SU-DHL-6 (cell line): Measurements from ENCODE around the gene RAD51.

Experiments
- H2AFZ ChIP-seq: fragments of 200-600 bp; sonication (generic); 2 replicates; pipeline ENCODE4 v1.6.1; 2014; ENCODE audit warnings: low read depth, mild to moderate bottlenecking, moderate library complexity, mixed read lengths, antibody characterized with exemption, low read length; ENCODE audit not compliant: severe bottlenecking
- H3F3A ChIP-seq: fragments of 200-600 bp; shearing (Covaris generic); 2 replicates; pipeline ENCODE4 v1.6.0; 2016; ENCODE audit warnings: antibody characterized with exemption, mild to moderate bottlenecking; ENCODE audit not compliant: insufficient read depth
- H3K27ac ChIP-seq: fragments of 200-600 bp; sonication (generic); 2 replicates; pipeline ENCODE4 v1.5.1; 2016; ENCODE audit warnings: low read depth, mild to moderate bottlenecking, low read length, moderate library complexity, mixed read lengths
- H3K27me3 ChIP-seq: fragments of 200-600 bp; sonication (generic), shearing (Covaris generic); 2 replicates; pipeline ENCODE4 v1.6.0; 2014; ENCODE audit warnings: mild to moderate bottlenecking, low read length
- H3K36me3 ChIP-seq: fragments of 200-600 bp; sonication (generic); 2 replicates; pipeline ENCODE4 v1.6.1; 2014; ENCODE audit warnings: mild to moderate bottlenecking, low read length, mixed read lengths
- H3K4me2 ChIP-seq: fragments of 300-600, 200-600 bp; shearing (Covaris generic), sonication (generic); 2 replicates; pipeline ENCODE4 v1.6.0; 2014; ENCODE audit warnings: low read length, low read depth, mild to moderate bottlenecking; ENCODE audit not compliant: poor library complexity, severe bottlenecking
- H3K4me3 ChIP-seq: fragments of 200-600 bp; sonication (generic); 2 replicates; pipeline ENCODE4 v1.5.1; 2014; ENCODE audit warnings: antibody characterized with exemption, low read length, mild to moderate bottlenecking, mixed read lengths; ENCODE audit not compliant: insufficient read depth, poor library complexity, severe bottlenecking
- H3K79me2 ChIP-seq: fragments of 200-600 bp; sonication (generic); 2 replicates; pipeline ENCODE4 v1.6.1; 2014; ENCODE audit warnings: mild to moderate bottlenecking, low read length, moderate library complexity; ENCODE audit not compliant: insufficient read depth
- H3K9ac ChIP-seq: fragments of 200-600 bp; sonication (generic); 2 replicates; pipeline ENCODE4 v1.7.0; 2014; ENCODE audit warnings: mild to moderate bottlenecking, low read length
- H3K9me2 ChIP-seq: fragments of 200-600 bp; sonication (generic); replicated peaks from 2 replicates; pipeline ENCODE4 v1.6.1; 2014; ENCODE audit warnings: low read length; ENCODE audit not compliant: insufficient read depth
- H3K9me3 ChIP-seq: fragments of 200-600 bp; sonication (generic); 2 replicates; pipeline ENCODE4 v1.6.1; 2014; ENCODE audit warnings: low read length, mixed read lengths; ENCODE audit not compliant: insufficient read depth
- H4K20me1 ChIP-seq: fragments of 200-600 bp; sonication (generic); 2 replicates; pipeline ENCODE4 v1.6.1; 2014; ENCODE audit warnings: low read depth, mild to moderate bottlenecking, antibody characterized with exemption, low read length, moderate library complexity, mixed read lengths
- EZH2phosphoT487 ChIP-seq: fragments of 200-600 bp; sonication (generic), shearing (Covaris generic); conservative IDR thresholded peaks from 2 replicates; pipeline ENCODE4 v1.6.1; 2018; ENCODE audit warnings: mild to moderate bottlenecking, antibody characterized with exemption, low read length, moderate library complexity, mixed read lengths
- TF ChIP-seq, protein P1 (sequence below): fragments of 200-600 bp; sonication (generic); IDR thresholded peaks from one replicate; pipeline ENCODE4 v1.5.1; 2017; ENCODE audit warnings: antibody characterized with exemption, mild to moderate bottlenecking, low read length, moderate library complexity; ENCODE audit not compliant: insufficient read depth, poor library complexity, severe bottlenecking

The RAD51 gene

DNA sequence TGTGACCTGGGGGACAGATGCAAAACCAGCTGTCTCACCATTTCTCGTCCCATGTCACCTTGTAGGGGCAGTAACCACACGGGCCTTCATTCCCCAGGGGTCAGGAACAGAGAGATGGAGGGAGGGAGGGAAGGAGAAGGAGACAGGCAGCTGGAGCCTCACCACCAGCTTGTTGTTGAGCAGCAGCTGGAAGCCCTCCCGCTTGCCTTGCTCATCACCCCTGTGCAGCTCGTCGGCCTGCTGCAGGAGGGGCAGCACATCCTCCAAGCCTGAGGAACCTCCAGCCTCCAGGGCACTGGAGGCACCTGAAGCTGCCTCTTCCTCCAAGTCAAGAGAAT lies 49.8 kb downstream of the RAD51 start:
- no peak overlapping the region for H3K27ac ChIP-seq
- no peak overlapping the region for H3K4me2 ChIP-seq
- H3F3A ChIP-seq, result 0 out of 2 replicates have a peak, but pooled peaks cover 4% of the 10 kb centered on the region
- no peak for TF ChIP-seq EZH2phosphoT487
- no peaks in the 10 kb centered on the region for H3K27me3 ChIP-seq
- H3K79me2 ChIP-seq, result no peaks in the 10 kb centered on the region
- no peaks in the 10 kb centered on the region for H3K36me3 ChIP-seq
- no peak overlapping the region for H2AFZ ChIP-seq
- H3K4me3 ChIP-seq, result no peak overlapping the region
- H3K9me2 ChIP-seq, result no peaks in the 10 kb centered on the region
- no peak overlapping the region for H3K9ac ChIP-seq
- H4K20me1 ChIP-seq, result no peaks in the 10 kb centered on the region
- H3K9me3 ChIP-seq, result no peaks in the 10 kb centered on the region

DNA sequence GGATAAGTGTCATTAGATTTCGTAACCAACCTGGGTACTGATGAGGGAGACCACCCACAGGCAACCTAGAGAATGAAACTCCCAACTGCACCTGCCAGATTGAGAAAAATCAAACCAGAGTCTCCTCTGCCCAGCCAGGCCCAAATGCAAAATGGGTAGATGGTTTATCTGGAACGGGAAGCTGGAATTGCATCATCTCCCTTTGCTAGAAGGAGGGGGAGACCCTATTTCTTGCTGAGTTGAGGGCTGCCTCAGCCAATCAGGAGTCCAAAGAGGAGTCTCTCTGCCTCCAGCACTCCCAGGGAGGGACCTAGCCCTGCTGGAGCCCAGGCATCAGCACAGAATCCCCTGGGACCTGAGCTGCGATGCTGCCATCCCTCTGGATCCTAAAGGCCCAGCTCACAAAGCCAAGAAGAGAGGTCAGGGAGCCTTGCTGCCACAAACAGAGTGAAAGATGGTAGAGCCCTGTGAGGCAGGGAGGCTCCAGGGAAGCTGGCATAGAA lies 52.0 kb downstream of the RAD51 start:
- Histone ChIP-seq H4K20me1 (no peaks in the 10 kb centered on the region), H3K9ac (no peak overlapping the region), H2AFZ (no peak overlapping the region), H3K9me3 (no peaks in the 10 kb centered on the region), H3K4me2 (no peak overlapping the region), H3K27me3 (no peaks in the 10 kb centered on the region), H3K9me2 (no peaks in the 10 kb centered on the region), H3K79me2 (peaks cover 13% of the 10 kb centered on the region), H3K36me3 (peaks cover 5% of the 10 kb centered on the region; the same call in 1 of the 2 replicates), H3K27ac (no peak overlapping the region), H3F3A (0 out of 2 replicates have a peak, but pooled peaks cover 4% of the 10 kb centered on the region), H3K4me3 (no peak overlapping the region)
- TF ChIP-seq EZH2phosphoT487, result no peak
- TF ChIP-seq, protein P1, sequence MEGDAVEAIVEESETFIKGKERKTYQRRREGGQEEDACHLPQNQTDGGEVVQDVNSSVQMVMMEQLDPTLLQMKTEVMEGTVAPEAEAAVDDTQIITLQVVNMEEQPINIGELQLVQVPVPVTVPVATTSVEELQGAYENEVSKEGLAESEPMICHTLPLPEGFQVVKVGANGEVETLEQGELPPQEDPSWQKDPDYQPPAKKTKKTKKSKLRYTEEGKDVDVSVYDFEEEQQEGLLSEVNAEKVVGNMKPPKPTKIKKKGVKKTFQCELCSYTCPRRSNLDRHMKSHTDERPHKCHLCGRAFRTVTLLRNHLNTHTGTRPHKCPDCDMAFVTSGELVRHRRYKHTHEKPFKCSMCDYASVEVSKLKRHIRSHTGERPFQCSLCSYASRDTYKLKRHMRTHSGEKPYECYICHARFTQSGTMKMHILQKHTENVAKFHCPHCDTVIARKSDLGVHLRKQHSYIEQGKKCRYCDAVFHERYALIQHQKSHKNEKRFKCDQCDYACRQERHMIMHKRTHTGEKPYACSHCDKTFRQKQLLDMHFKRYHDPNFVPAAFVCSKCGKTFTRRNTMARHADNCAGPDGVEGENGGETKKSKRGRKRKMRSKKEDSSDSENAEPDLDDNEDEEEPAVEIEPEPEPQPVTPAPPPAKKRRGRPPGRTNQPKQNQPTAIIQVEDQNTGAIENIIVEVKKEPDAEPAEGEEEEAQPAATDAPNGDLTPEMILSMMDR, result no peak

- Histone ChIP-seq H2AFZ (no peak overlapping the region), H3K27me3 (no peaks in the 10 kb centered on the region), H3K9me2 (no peaks in the 10 kb centered on the region), H4K20me1 (no peaks in the 10 kb centered on the region), H3K9me3 (no peaks in the 10 kb centered on the region), H3K4me3 (no peak overlapping the region), H3K36me3 (peaks cover 5% of the 10 kb centered on the region), H3K9ac (no peak overlapping the region), H3K79me2 (peaks cover 23% of the 10 kb centered on the region), H3F3A (0 out of 2 replicates have a peak, but pooled peaks cover 4% of the 10 kb centered on the region), H3K27ac (0 out of 2 replicates have a peak overlapping the region, but pooled peaks have one; percentile 15), H3K4me2 (no peak overlapping the region)
- TF ChIP-seq, protein P1, result no peak
- no peak for TF ChIP-seq EZH2phosphoT487
Observed at GRCh38 chr15:40747685-40748631, 53.0 kb downstream of the RAD51 start.

GRCh38 chr15:40749151-40749630 lies 54.2 kb downstream of the RAD51 start:
- Histone ChIP-seq H2AFZ (no peak overlapping the region), H3K79me2 (peaks cover 34% of the 10 kb centered on the region), H3K4me2 (no peak overlapping the region), H3K4me3 (no peak overlapping the region), H3K9ac (no peak overlapping the region), H3K27ac (no peak overlapping the region), H3K27me3 (no peaks in the 10 kb centered on the region), H3K9me3 (no peaks in the 10 kb centered on the region), H3K36me3 (peaks cover 5% of the 10 kb centered on the region), H3F3A (peaks cover 4% of the 10 kb centered on the region; the same call in 1 of the 2 replicates), H4K20me1 (no peaks in the 10 kb centered on the region), H3K9me2 (no peaks in the 10 kb centered on the region)
- TF ChIP-seq, protein P1, result no peak
- TF ChIP-seq EZH2phosphoT487, result no peak
